Astrocyte (in vitro differentiated cells and primary cell): ENCODE measurements around the gene LATS2. TPM values are rescaled to one million over a fixed set of nuclear protein-coding genes. Genes with fewer than 3 reads are reported as not detected.

Experiments used
- DNase-seq: peaks from one replicate; pipeline ENCODE4 v3.0.0-alpha.2; 2010; ENCODE audit warnings: low read depth
- FAIRE-seq: peaks from 2 replicates; lab custom pipeline; 2011; peaks lifted over from hg19 to GRCh38; lab: Jason Lieb, UNC
- H2AFZ ChIP-seq: 2 replicates; pipeline ENCODE4 v1.6.0; 2012; ENCODE audit warnings: low read depth, low read length, inconsistent platforms
- H3K27ac ChIP-seq: 2 replicates; pipeline ENCODE4 v1.5.1; 2011; ENCODE audit warnings: low read depth, low read length, inconsistent platforms
- H3K27me3 ChIP-seq: 2 replicates; pipeline ENCODE4 v1.6.0; 2011; ENCODE audit warnings: low read length, inconsistent platforms; ENCODE audit not compliant: insufficient read depth
- H3K36me3 ChIP-seq: 2 replicates; pipeline ENCODE4 v1.5.1; 2011; ENCODE audit warnings: low read length, inconsistent platforms; ENCODE audit not compliant: insufficient read depth
- H3K4me1 ChIP-seq: 2 replicates; pipeline ENCODE4 v1.5.1; 2011; ENCODE audit warnings: low read length, inconsistent platforms; ENCODE audit not compliant: insufficient read depth
- H3K4me2 ChIP-seq: 2 replicates; pipeline ENCODE4 v1.6.0; 2012; ENCODE audit warnings: low read length, inconsistent platforms
- H3K4me3 ChIP-seq: 2 replicates; pipeline ENCODE4 v1.5.1; 2011; ENCODE audit warnings: low read depth, mild to moderate bottlenecking, low read length, inconsistent platforms; ENCODE audit not compliant: insufficient read depth
- H3K79me2 ChIP-seq: 2 replicates; pipeline ENCODE4 v1.6.0; 2012; ENCODE audit warnings: mild to moderate bottlenecking, low read length, inconsistent platforms; ENCODE audit not compliant: insufficient read depth
- H3K9ac ChIP-seq: 2 replicates; pipeline ENCODE4 v1.6.0; 2012; ENCODE audit warnings: mild to moderate bottlenecking, low read length, inconsistent platforms
- H3K9me3 ChIP-seq: 2 replicates; pipeline ENCODE4 v1.5.1; 2012; ENCODE audit warnings: low read depth, mild to moderate bottlenecking, low read length, inconsistent platforms; ENCODE audit not compliant: insufficient read depth
- H4K20me1 ChIP-seq: 2 replicates; pipeline ENCODE4 v1.6.0; 2012; ENCODE audit warnings: low read length, inconsistent platforms; ENCODE audit not compliant: insufficient read depth
- H3K27ac Mint-ChIP-seq: one replicate; pipeline ENCODE4 v1.8.0; 2021; ENCODE audit warnings: mild to moderate bottlenecking, mixed read lengths; ENCODE audit not compliant: unreplicated experiment
- H3K27me3 Mint-ChIP-seq: one replicate; pipeline ENCODE4 v1.8.0; 2021; ENCODE audit warnings: low read depth, mixed read lengths; ENCODE audit not compliant: unreplicated experiment
- H3K36me3 Mint-ChIP-seq: one replicate; pipeline ENCODE4 v1.8.0; 2021; ENCODE audit warnings: low read depth, mixed read lengths; ENCODE audit not compliant: unreplicated experiment
- H3K4me1 Mint-ChIP-seq: one replicate; pipeline ENCODE4 v1.8.0; 2021; ENCODE audit warnings: low read depth, mixed read lengths; ENCODE audit not compliant: unreplicated experiment
- H3K4me3 Mint-ChIP-seq: one replicate; pipeline ENCODE4 v1.8.0; 2021; ENCODE audit warnings: mild to moderate bottlenecking, moderate library complexity, mixed read lengths; ENCODE audit not compliant: unreplicated experiment
- H3K9me3 Mint-ChIP-seq: one replicate; pipeline ENCODE4 v1.8.0; 2021; ENCODE audit warnings: mild to moderate bottlenecking, mixed read lengths; ENCODE audit not compliant: unreplicated experiment
- CTCF ChIP-seq: IDR thresholded peaks from 2 replicates; pipeline ENCODE4 v1.5.1; 2011; ENCODE audit warnings: low read depth, mild to moderate bottlenecking, inconsistent platforms, low read length, moderate library complexity; ENCODE audit not compliant: insufficient read depth
- EZH2 ChIP-seq: IDR thresholded peaks from 2 replicates; pipeline ENCODE4 v1.6.1; 2012; ENCODE audit warnings: mild to moderate bottlenecking, low read length, inconsistent platforms; ENCODE audit not compliant: insufficient read depth
- total RNA-seq: library from RNA; stranded (reverse); gene quantifications from 2 replicates; pipeline ENCODE4 v1.2.1, GENCODE V29; 2021

The LATS2 gene
- total RNA-seq, 1 donor from 2014 or later, result 46.7 TPM

- no peaks in the 10 kb centered on the region for H3K36me3 ChIP-seq
- Mint-ChIP-seq H3K36me3 (no peaks in the 10 kb centered on the region), H3K27me3 (no peaks in the 10 kb centered on the region), H3K4me1 (peaks cover 8% of the 10 kb centered on the region), H3K27ac (no peak overlapping the region), H3K4me3 (no peak overlapping the region), H3K9me3 (no peaks in the 10 kb centered on the region)
- H3K27me3 ChIP-seq, result no peaks in the 10 kb centered on the region
- H3K27ac ChIP-seq, result no peak overlapping the region
- no peak overlapping the region for H3K4me2 ChIP-seq
- H4K20me1 ChIP-seq, result no peaks in the 10 kb centered on the region
- peaks cover 5% of the 10 kb centered on the region for H3K79me2 ChIP-seq
- no peak overlapping the region for H2AFZ ChIP-seq
- no peaks in the 10 kb centered on the region for H3K9me3 ChIP-seq
- FAIRE-seq (no peak), DNase-seq (no peak)
- H3K4me1 ChIP-seq, result peaks cover 11% of the 10 kb centered on the region
- no peak for TF ChIP-seq CTCF
- TF ChIP-seq EZH2, result no peak
- no peak overlapping the region for H3K4me3 ChIP-seq
- H3K9ac ChIP-seq, result no peak overlapping the region
Observed at GRCh38 chr13:21065686-21066085, 4.3 kb upstream of the LATS2 start.

GRCh38 chr13:21063031-21063430, 1.6 kb upstream of the LATS2 start:
- H3K79me2 ChIP-seq, result peaks cover 31% of the 10 kb centered on the region
- no peak overlapping the region for H3K4me3 ChIP-seq
- no peak for DNase-seq
- peaks cover 23% of the 10 kb centered on the region for H4K20me1 ChIP-seq
- peaks cover 12% of the 10 kb centered on the region for H3K4me1 ChIP-seq
- H3K36me3 ChIP-seq, result no peaks in the 10 kb centered on the region
- no peaks in the 10 kb centered on the region for H3K9me3 ChIP-seq
- H3K4me1 Mint-ChIP-seq, result peaks cover 6% of the 10 kb centered on the region
- no peak overlapping the region for H3K4me3 Mint-ChIP-seq
- H3K36me3 Mint-ChIP-seq, result peaks cover 2% of the 10 kb centered on the region
- no peak overlapping the region for H2AFZ ChIP-seq
- no peak overlapping the region for H3K9ac ChIP-seq
- H3K27ac Mint-ChIP-seq, result no peak overlapping the region
- H3K9me3 Mint-ChIP-seq, result no peaks in the 10 kb centered on the region
- no peak overlapping the region for H3K4me2 ChIP-seq
- no peak overlapping the region for H3K27ac ChIP-seq
- no peaks in the 10 kb centered on the region for H3K27me3 Mint-ChIP-seq
- TF ChIP-seq CTCF (no peak), EZH2 (no peak)
- no peak for FAIRE-seq
- H3K27me3 ChIP-seq, result no peaks in the 10 kb centered on the region

GRCh38 chr13:21060338-21061028, 903 bp downstream of the LATS2 start:
- FAIRE-seq, result no peak
- Mint-ChIP-seq H3K27me3 (no peaks in the 10 kb centered on the region), H3K27ac (peak overlapping the region; percentile 91), H3K4me3 (peak overlapping the region; percentile 89), H3K36me3 (peaks cover 2% of the 10 kb centered on the region), H3K9me3 (no peaks in the 10 kb centered on the region), H3K4me1 (peaks cover 12% of the 10 kb centered on the region)
- TF ChIP-seq CTCF (no peak), EZH2 (no peak)
- Histone ChIP-seq H3K4me1 (peaks cover 19% of the 10 kb centered on the region), H3K4me2 (peak overlapping the region; percentile 90), H3K27ac (peak overlapping the region; percentile 99), H2AFZ (no peak overlapping the region), H3K27me3 (no peaks in the 10 kb centered on the region), H3K4me3 (peak overlapping the region; percentile 77), H3K9me3 (no peaks in the 10 kb centered on the region), H4K20me1 (peaks cover 46% of the 10 kb centered on the region), H3K79me2 (peaks cover 57% of the 10 kb centered on the region), H3K36me3 (peaks cover 3% of the 10 kb centered on the region), H3K9ac (peak overlapping the region; percentile 99)
- peak; percentile 38 for DNase-seq
